ENCODE results near the gene ABCA1. TPM values are rescaled to one million over a fixed set of nuclear protein-coding genes. Genes with fewer than 3 reads are reported as not detected.

ABCA1 gene
- total and polyA plus RNA-seq, 2 of the 4 experiments (the other 2 are of a cell fraction): 5.8 to 52.2 TPM

DNA sequence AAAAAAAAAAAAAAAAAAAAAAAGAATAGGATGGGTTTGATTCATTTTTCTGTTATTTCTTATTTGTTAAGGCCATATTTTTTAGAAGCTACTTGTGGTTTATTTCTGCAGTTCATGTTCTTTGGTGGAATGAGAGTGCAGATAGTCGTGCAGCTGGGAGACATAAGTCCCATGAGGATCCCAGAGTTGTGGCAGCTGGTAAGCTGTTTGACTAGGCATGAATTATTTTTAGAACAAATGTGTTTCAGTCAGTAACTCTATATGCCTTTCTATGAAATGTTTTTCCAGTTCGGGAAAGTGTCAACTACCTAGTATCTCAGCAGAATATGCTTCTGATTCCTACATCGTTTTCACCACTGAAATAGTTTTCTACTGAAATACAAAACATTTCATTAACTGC lies 169.0 kb downstream of the ABCA1 start:
- H3K79me1 ChIP-seq (ENCODE audit: low read depth in 1 of 2, low read length in 2 of 2): no peaks in the 10 kb centered on the region
- H3K9ac ChIP-seq (ENCODE audit: low read depth, low read length): no peak overlapping the region
- H4K5ac ChIP-seq (ENCODE audit: low read depth, low read length): no peak overlapping the region
- DNase-seq (no peak), ATAC-seq (ENCODE audit: low read depth) (no peak)
- no peaks in the 10 kb centered on the region for H4K20me1 ChIP-seq (ENCODE audit: insufficient read depth, low read length)
- dilution Hi-C loops (cut with HindIII; ENCODE audit: low sequenced_read_pairs, unreplicated experiment): no loop called here
- in situ Hi-C loops (cut with MboI; ENCODE audit: low sequenced_read_pairs): no loop called here
- H3K36me3 ChIP-seq (ENCODE audit: control insufficient read depth, insufficient read depth, low read length): peaks cover 5% of the 10 kb centered on the region
- ChIA-PET POLR2A (ENCODE audit: unreplicated experiment) (no interaction called here), CTCF (no interaction called here)
- no peak overlapping the region for H4K91ac ChIP-seq (ENCODE audit: insufficient read depth, low read depth, low read length)
- BruUV-seq (replicated peaks): no TSS peak
- H3K9me1 ChIP-seq (ENCODE audit: insufficient read depth, low read length): no peaks in the 10 kb centered on the region
- H3K27ac ChIP-seq (ENCODE audit: insufficient read depth, low read length): no peak overlapping the region
- no peak overlapping the region for H2AFZ ChIP-seq (replicated peaks; ENCODE audit: low read length, poor library complexity)
- H3K27me3 ChIP-seq (ENCODE audit: control insufficient read depth, insufficient read depth, low read length): no peaks in the 10 kb centered on the region
- no peak overlapping the region for H3K4me2 ChIP-seq (ENCODE audit: low read depth, low read length)
- no peak overlapping the region for H2BK120ac ChIP-seq (ENCODE audit: low read depth, low read length)
- TF ChIP-seq, protein P1, sequence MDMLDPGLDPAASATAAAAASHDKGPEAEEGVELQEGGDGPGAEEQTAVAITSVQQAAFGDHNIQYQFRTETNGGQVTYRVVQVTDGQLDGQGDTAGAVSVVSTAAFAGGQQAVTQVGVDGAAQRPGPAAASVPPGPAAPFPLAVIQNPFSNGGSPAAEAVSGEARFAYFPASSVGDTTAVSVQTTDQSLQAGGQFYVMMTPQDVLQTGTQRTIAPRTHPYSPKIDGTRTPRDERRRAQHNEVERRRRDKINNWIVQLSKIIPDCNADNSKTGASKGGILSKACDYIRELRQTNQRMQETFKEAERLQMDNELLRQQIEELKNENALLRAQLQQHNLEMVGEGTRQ (IDR thresholded peaks at IDR 0.05; ENCODE audit: low read depth, low read length): no peak
- TF ChIP-seq MAFK (IDR thresholded peaks at IDR 0.05; ENCODE audit: low read depth, low read length): no peak
- TF ChIP-seq SMC3 (IDR thresholded peaks at IDR 0.05; ENCODE audit: low read depth, low read length): no peak
- TF ChIP-seq, protein P2, sequence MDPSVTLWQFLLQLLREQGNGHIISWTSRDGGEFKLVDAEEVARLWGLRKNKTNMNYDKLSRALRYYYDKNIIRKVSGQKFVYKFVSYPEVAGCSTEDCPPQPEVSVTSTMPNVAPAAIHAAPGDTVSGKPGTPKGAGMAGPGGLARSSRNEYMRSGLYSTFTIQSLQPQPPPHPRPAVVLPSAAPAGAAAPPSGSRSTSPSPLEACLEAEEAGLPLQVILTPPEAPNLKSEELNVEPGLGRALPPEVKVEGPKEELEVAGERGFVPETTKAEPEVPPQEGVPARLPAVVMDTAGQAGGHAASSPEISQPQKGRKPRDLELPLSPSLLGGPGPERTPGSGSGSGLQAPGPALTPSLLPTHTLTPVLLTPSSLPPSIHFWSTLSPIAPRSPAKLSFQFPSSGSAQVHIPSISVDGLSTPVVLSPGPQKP (IDR thresholded peaks at IDR 0.05; ENCODE audit: borderline replicate concordance, low read depth, low read length): no peak
- TF ChIP-seq FOS (IDR thresholded peaks at IDR 0.05; ENCODE audit: low read depth, low read length): no peak
- no peak for TF ChIP-seq BHLHE40 (IDR thresholded peaks at IDR 0.05; ENCODE audit: low read depth, low read length)
- no peak for TF ChIP-seq RFX5 (IDR thresholded peaks at IDR 0.05; ENCODE audit: low read depth, low read length)
- TF ChIP-seq MAZ (IDR thresholded peaks at IDR 0.05; ENCODE audit: borderline replicate concordance, low read depth, low read length): no peak
- TF ChIP-seq, protein P3, sequence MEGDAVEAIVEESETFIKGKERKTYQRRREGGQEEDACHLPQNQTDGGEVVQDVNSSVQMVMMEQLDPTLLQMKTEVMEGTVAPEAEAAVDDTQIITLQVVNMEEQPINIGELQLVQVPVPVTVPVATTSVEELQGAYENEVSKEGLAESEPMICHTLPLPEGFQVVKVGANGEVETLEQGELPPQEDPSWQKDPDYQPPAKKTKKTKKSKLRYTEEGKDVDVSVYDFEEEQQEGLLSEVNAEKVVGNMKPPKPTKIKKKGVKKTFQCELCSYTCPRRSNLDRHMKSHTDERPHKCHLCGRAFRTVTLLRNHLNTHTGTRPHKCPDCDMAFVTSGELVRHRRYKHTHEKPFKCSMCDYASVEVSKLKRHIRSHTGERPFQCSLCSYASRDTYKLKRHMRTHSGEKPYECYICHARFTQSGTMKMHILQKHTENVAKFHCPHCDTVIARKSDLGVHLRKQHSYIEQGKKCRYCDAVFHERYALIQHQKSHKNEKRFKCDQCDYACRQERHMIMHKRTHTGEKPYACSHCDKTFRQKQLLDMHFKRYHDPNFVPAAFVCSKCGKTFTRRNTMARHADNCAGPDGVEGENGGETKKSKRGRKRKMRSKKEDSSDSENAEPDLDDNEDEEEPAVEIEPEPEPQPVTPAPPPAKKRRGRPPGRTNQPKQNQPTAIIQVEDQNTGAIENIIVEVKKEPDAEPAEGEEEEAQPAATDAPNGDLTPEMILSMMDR (conservative IDR thresholded peaks at IDR 0.05; ENCODE audit: low read depth, low read length): no peak
- no peak for TF ChIP-seq MXI1 (IDR thresholded peaks at IDR 0.05; ENCODE audit: borderline replicate concordance, low read depth, low read length)
- no peaks in the 10 kb centered on the region for H3K4me1 ChIP-seq (ENCODE audit: control insufficient read depth, insufficient read depth, low read length)
- intact Hi-C loops (cut with micrococcal nuclease): no loop called here
- no peak overlapping the region for H4K8ac ChIP-seq (ENCODE audit: low read depth in 2 of 2, low read length in 2 of 2)
- no peak overlapping the region for H3K56ac ChIP-seq (ENCODE audit: extremely low read depth, insufficient read depth, low read length)
- H3K4ac ChIP-seq (ENCODE audit: low read depth, low read length): no peak overlapping the region
- H3K23ac ChIP-seq (ENCODE audit: low read depth, low read length): no peak overlapping the region
- WGBS, 2 experiments (ENCODE audit: extremely low coverage in 2 of 2, insufficient read length in 1 of 2): no CpG with 5 or more reads among the region's 3 CpGs
- no peak overlapping the region for H2BK20ac ChIP-seq (ENCODE audit: low read depth, low read length)
- no peak overlapping the region for H3K4me3 ChIP-seq (ENCODE audit: insufficient read depth, low read depth, low read length)
- no peaks in the 10 kb centered on the region for H3K9me3 ChIP-seq (ENCODE audit: control insufficient read depth, insufficient read depth, low read length)
- no peak overlapping the region for H3K14ac ChIP-seq (replicated peaks; ENCODE audit: low read depth, low read length)
- no peak overlapping the region for H3K18ac ChIP-seq (ENCODE audit: low read depth, low read length)
- no peak overlapping the region for H2BK15ac ChIP-seq (ENCODE audit: low read depth, low read length)
- no peak overlapping the region for H2BK5ac ChIP-seq (ENCODE audit: low read depth, low read length, poor library complexity, severe bottlenecking)
- H2AK9ac ChIP-seq (replicated peaks; ENCODE audit: low read depth, low read length, poor library complexity): no peak overlapping the region
- no peak overlapping the region for H2AK5ac ChIP-seq (ENCODE audit: low read depth, low read length)
